Measurements from ENCODE around the gene TBC1D22A. TPM values are rescaled to one million over a fixed set of nuclear protein-coding genes. Genes with fewer than 3 reads are reported as not detected.

The TBC1D22A gene
- total RNA-seq, 4 donors from 2014 or later = 15.6 to 21.7 (median 20.5) TPM

GRCh38 chr22:47145883-47146282 lies 383.4 kb downstream of the TBC1D22A start:
- TF ChIP-seq POLR2A (IDR thresholded peaks at IDR 0.05) = no peak
- TF ChIP-seq, protein P1, sequence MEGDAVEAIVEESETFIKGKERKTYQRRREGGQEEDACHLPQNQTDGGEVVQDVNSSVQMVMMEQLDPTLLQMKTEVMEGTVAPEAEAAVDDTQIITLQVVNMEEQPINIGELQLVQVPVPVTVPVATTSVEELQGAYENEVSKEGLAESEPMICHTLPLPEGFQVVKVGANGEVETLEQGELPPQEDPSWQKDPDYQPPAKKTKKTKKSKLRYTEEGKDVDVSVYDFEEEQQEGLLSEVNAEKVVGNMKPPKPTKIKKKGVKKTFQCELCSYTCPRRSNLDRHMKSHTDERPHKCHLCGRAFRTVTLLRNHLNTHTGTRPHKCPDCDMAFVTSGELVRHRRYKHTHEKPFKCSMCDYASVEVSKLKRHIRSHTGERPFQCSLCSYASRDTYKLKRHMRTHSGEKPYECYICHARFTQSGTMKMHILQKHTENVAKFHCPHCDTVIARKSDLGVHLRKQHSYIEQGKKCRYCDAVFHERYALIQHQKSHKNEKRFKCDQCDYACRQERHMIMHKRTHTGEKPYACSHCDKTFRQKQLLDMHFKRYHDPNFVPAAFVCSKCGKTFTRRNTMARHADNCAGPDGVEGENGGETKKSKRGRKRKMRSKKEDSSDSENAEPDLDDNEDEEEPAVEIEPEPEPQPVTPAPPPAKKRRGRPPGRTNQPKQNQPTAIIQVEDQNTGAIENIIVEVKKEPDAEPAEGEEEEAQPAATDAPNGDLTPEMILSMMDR (IDR thresholded peaks at IDR 0.05) = no peak
- no peak overlapping the region for H3K4me3 ChIP-seq
- intact Hi-C loops (cut with DNase I) = no loop called here
- no peaks in the 10 kb centered on the region for H3K36me3 ChIP-seq
- H3K27me3 ChIP-seq = no peaks in the 10 kb centered on the region
- WGBS, 2 donors = 93 to 97% methylated on average over 2 to 16 of the region's 20 CpGs
- no peaks in the 10 kb centered on the region for H3K9me3 ChIP-seq
- peaks cover 15 to 42% (median 21%) of the 10 kb centered on the region in 3 donors for H3K4me1 ChIP-seq
- DNase-seq = no peak
- H3K27ac ChIP-seq = peak overlapping the region in 2 of 4 donors; percentile 81 to 85

DNA sequence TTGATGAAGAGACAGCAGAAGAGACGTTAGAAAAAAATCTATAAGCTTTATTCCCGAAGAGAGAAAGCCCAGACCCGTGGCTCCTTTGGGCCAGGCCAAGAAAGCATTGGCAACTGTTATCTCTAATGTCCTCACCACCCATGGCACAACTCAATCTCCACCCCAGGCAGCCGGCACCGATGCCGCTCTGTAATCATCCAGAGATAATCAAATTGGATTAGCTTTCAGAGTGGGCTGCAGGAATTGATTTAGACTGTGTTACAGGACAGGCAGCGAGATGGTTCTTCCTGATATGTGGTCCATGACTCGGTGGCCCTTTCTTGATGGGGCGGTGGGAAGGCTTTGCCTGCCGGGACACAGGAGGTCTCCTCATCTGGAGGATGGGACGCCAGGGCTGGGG lies 383.9 kb downstream of the TBC1D22A start:
- H3K4me3 ChIP-seq = no peak overlapping the region
- no peak for DNase-seq
- H3K4me1 ChIP-seq = peaks cover 15 to 42% (median 21%) of the 10 kb centered on the region in 3 donors
- H3K36me3 ChIP-seq = no peaks in the 10 kb centered on the region
- no peaks in the 10 kb centered on the region for H3K9me3 ChIP-seq
- intact Hi-C loops (cut with DNase I) = no loop called here
- WGBS, 2 donors = 93 to 98% methylated on average over 7 to 11 of the region's 11 CpGs
- TF ChIP-seq POLR2A (IDR thresholded peaks at IDR 0.05) = no peak
- TF ChIP-seq, protein P1 (IDR thresholded peaks at IDR 0.05) = no peak
- H3K27me3 ChIP-seq = no peaks in the 10 kb centered on the region
- H3K27ac ChIP-seq = no peak overlapping the region

DNA sequence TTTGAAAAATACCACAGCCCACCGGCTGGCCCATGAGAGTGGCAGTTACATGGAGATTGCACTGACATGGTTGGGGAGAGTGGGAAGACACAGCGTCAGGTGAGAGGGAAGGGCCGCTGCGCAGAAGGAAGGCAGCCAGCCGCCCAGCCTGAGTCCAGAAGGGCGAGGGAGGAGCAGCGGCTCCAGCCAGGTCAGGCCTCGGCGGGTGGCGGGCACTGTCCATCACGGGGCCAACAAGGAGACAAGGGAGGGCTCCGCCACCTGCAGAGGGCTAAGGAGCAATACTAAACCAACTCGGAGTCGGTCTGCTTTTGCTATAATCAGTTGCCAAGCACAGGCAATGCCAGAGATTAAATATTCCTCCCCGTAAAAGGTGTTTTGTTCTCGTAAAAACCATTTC lies 384.5 kb downstream of the TBC1D22A start:
- Histone ChIP-seq H3K36me3 (peaks cover 0 to 4% (median 0%) of the 10 kb centered on the region in 3 donors), H3K27ac (no peak overlapping the region), H3K4me3 (no peak overlapping the region), H3K27me3 (no peaks in the 10 kb centered on the region), H3K4me1 (peaks cover 15 to 42% (median 21%) of the 10 kb centered on the region in 3 donors), H3K9me3 (no peaks in the 10 kb centered on the region)
- no peak for DNase-seq
- intact Hi-C loops (cut with DNase I) = no loop called here
- TF ChIP-seq POLR2A (IDR thresholded peaks at IDR 0.05) = no peak
- TF ChIP-seq, protein P1 (IDR thresholded peaks at IDR 0.05) = no peak
- WGBS, 2 donors = 94 to 95% methylated on average over 13 to 15 of the region's 16 CpGs

GRCh38 chr22:47147572-47147971 lies 385.1 kb downstream of the TBC1D22A start:
- peaks cover 15 to 41% (median 21%) of the 10 kb centered on the region in 3 donors for H3K4me1 ChIP-seq
- intact Hi-C loops (cut with DNase I) = no loop called here
- no peak overlapping the region for H3K4me3 ChIP-seq
- no peaks in the 10 kb centered on the region for H3K27me3 ChIP-seq
- DNase-seq = no peak
- no peak for TF ChIP-seq POLR2A (IDR thresholded peaks at IDR 0.05)
- TF ChIP-seq, protein P1 (IDR thresholded peaks at IDR 0.05) = no peak
- peaks cover 0 to 2% (median 0%) of the 10 kb centered on the region in 3 donors for H3K9me3 ChIP-seq
- no peak overlapping the region for H3K27ac ChIP-seq
- WGBS, 2 donors = 90% methylated on average over 2 of the region's 13 CpGs; no CpG with 5 or more reads in 1 of the 2 donors
- peaks cover 0 to 11% (median 0%) of the 10 kb centered on the region in 3 donors for H3K36me3 ChIP-seq

DNA sequence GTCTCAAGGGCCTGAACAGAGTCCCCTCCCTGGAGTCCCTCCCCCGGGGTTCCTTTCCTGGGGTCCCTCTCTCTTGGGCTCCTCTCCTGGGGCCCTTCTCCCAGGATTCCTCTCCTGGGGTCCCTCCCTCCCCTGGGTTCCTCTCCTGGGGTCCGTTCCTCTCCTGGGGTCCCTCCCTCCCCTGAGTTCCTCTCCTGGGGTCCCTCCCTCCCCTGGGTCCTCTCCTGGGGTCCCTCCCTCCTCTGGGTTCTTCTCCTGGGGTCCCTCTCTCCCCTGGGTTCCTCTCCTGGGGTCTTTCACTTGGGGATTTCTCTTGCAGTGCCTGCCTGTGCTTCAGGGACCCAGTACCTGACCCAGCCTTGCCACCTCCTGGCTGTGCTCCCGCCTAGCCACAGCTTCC lies 386.1 kb downstream of the TBC1D22A start:
- Histone ChIP-seq H3K27ac (no peak overlapping the region), H3K27me3 (no peaks in the 10 kb centered on the region), H3K36me3 (peaks cover 0 to 12% (median 0%) of the 10 kb centered on the region in 3 donors), H3K9me3 (peaks cover 0 to 5% (median 0%) of the 10 kb centered on the region in 3 donors), H3K4me3 (no peak overlapping the region), H3K4me1 (peaks cover 12 to 31% (median 13%) of the 10 kb centered on the region in 3 donors)
- DNase-seq = no peak
- intact Hi-C loops (cut with DNase I) = no loop called here
- WGBS, 2 donors = 73 to 77% methylated on average over 1 to 2 of the region's 3 CpGs
- TF ChIP-seq POLR2A (IDR thresholded peaks at IDR 0.05) = no peak
- TF ChIP-seq, protein P1 (IDR thresholded peaks at IDR 0.05) = no peak
